K562 (cell line): ENCODE data around the gene SHFL. TPM values are rescaled to one million over a fixed set of nuclear protein-coding genes. Genes with fewer than 3 reads are reported as not detected.

Experiments
- HLTF ChIP-seq: fragments of 450-650 bp; IDR thresholded peaks from 2 replicates; pipeline ENCODE4 v1.6.1; 2016
- MEIS2 ChIP-seq: fragments of 450-650 bp; IDR thresholded peaks from 2 replicates; pipeline ENCODE4 v1.6.1; 2014; ENCODE audit warnings: mild to moderate bottlenecking; ENCODE audit not compliant: partially characterized antibody
- MGA ChIP-seq: fragments of 450-650 bp; IDR thresholded peaks from 2 replicates; pipeline ENCODE4 v1.6.1; 2016; ENCODE audit warnings: mild to moderate bottlenecking, moderate library complexity
- NELFE ChIP-seq: IDR thresholded peaks from 2 replicates; pipeline ENCODE4 v1.6.1; 2011; ENCODE audit warnings: mild to moderate bottlenecking; ENCODE audit not compliant: insufficient read depth, insufficient read length
- NFRKB ChIP-seq: fragments of 450-650 bp; IDR thresholded peaks from 2 replicates; pipeline ENCODE4 v1.6.1; 2016; ENCODE audit warnings: low read depth
- SP1 ChIP-seq: sonication (generic); formaldehyde crosslinking; IDR thresholded peaks from 2 replicates; pipeline ENCODE4 v1.8.1; 2022; ENCODE audit warnings: mild to moderate bottlenecking, missing genetic modification reagents
- THAP7 ChIP-seq: fragments of 250-450 bp; sonication (Bioruptor Pico); IDR thresholded peaks from 2 replicates; pipeline ENCODE4 v1.5.0; 2021
- ZMIZ1 ChIP-seq, 2 experiments: fragments of 150-350 bp in 1 of 2; IDR thresholded peaks; 2 replicates each; pipeline ENCODE4 v1.6.1; 2012 to 2016; ENCODE audit warnings: low read depth in 2 of 2, low read length in 2 of 2, mild to moderate bottlenecking in 1 of 2, moderate library complexity in 1 of 2
- ZNF699 ChIP-seq: fragments of 250-450 bp; sonication (Bioruptor Pico); IDR thresholded peaks from 2 replicates; pipeline ENCODE4 v1.8.0; 2021; ENCODE audit warnings: mild to moderate bottlenecking, moderate library complexity; ENCODE audit not compliant: insufficient replicate concordance
- polyA plus RNA-seq, 8 experiments: library from polyadenylated mRNA; depleted of rRNA in 4 of 8; stranded (reverse) in 5 of 8; unstranded in 3 of 8; fragments of >200 nt; fragmentation: Nextera tagmentation in 2 of 8; fragmentation: Illumina TruSeq in 1 of 8; extraction: Ambion mirVana in 2 of 8; extraction: Trizol in 1 of 8; gene quantifications; 2 replicates each; pipeline versions ENCODE4 v1.2.1 to v1.2.3, GENCODE V29; 2011 to 2014; ENCODE audit warnings: inconsistent platforms in 1 of 8, missing spikeins in 1 of 8
- total RNA-seq, 7 experiments: library from RNA; depleted of rRNA in 6 of 7; stranded (reverse); fragments of >200 nt in 6 of 7; fragmentation: Illumina TruSeq in 2 of 7; extraction: Trizol in 2 of 7; gene quantifications; 2 replicates each; pipeline versions ENCODE4 v1.2.1 to v1.2.3, GENCODE V29; 2011 to 2021; ENCODE audit warnings: low replicate concordance in 1 of 7
- TF ChIP-seq, protein P1 (sequence below): fragments of 250-450 bp; sonication (Bioruptor Pico); IDR thresholded peaks from 2 replicates; pipeline ENCODE4 v1.8.0; 2021; ENCODE audit warnings: mild to moderate bottlenecking, moderate library complexity

Gene SHFL
- total and polyA plus RNA-seq, 9 of the 15 experiments (the other 6 are each of a cell fraction or from before 2014, with no cell fraction given), result 1.5 to 25.7 (median 13.0) TPM

DNA sequence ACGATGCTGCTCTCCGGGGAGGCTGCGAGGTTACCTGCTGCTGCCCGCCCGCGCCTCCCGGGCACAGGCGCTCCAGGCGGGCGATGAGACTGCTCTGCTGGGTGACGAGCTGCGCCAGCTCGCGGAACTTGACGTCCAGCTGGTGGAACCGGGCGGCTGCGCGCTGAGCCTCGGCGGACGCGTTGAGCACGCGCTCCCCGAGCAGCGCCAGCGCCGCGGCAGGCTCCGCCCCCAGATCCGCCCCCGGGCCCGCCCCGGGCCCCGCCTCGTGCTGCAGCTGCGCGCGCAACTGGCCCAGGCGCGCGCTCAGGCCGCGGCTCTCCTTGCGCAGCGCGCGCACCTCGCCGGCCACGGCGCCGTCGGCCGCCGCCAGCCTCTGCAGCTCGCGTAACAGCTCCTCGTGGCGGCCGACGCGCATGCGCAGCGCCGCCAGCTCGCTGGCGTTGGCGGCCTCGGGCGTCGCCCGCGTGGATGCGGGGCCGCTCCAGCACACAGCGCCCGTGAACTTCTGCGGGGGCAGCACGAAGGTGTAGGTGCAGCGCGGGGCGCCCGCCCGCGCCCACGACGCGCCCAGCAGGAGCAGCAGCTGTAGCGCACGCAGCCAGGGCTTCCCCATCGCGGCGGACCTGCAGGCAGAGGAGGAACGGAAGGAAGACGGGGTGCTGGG lies 10.0 kb downstream of the SHFL start (continued):
- TF ChIP-seq, protein P1, sequence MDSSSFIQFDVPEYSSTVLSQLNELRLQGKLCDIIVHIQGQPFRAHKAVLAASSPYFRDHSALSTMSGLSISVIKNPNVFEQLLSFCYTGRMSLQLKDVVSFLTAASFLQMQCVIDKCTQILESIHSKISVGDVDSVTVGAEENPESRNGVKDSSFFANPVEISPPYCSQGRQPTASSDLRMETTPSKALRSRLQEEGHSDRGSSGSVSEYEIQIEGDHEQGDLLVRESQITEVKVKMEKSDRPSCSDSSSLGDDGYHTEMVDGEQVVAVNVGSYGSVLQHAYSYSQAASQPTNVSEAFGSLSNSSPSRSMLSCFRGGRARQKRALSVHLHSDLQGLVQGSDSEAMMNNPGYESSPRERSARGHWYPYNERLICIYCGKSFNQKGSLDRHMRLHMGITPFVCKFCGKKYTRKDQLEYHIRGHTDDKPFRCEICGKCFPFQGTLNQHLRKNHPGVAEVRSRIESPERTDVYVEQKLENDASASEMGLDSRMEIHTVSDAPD (CRISPR knock-in tag), result no peak
- no peak for TF ChIP-seq ZMIZ1 (IDR thresholded peaks at IDR 0.05; ENCODE audit: low read depth in 2 of 2, low read length in 2 of 2)
- 0 out of 2 replicates have a peak, but pooled peaks have one; percentile 29 for TF ChIP-seq SP1 (CRISPR knock-in tag)
- no peak for TF ChIP-seq HLTF
- TF ChIP-seq NFRKB, result no peak
- TF ChIP-seq NELFE, result no peak
- no peak for TF ChIP-seq ZNF699
- TF ChIP-seq MGA, result peak; percentile 95
- peak; percentile 91 for TF ChIP-seq MEIS2
- no peak for TF ChIP-seq THAP7 (CRISPR knock-in tag)
